HTR-8/SVneo (cell line): Measurements from ENCODE around the gene PPP2CA.
A peak's percentile ranks its signal among the peaks of the same experiment; 100 is the strongest.
"Not testable (repeated sequence)": the region's sequence is repeated elsewhere in the genome, so short reads cannot be mapped to it uniquely, and the experiment has no call there.

Source experiments
- DNase-seq: peaks from one replicate; pipeline ENCODE4 v3.0.0; 2011; ENCODE audit warnings: low spot score, mixed read lengths; ENCODE audit not compliant: insufficient read length
- FAIRE-seq: peaks from 2 replicates; lab custom pipeline; 2011; peaks lifted over from hg19 to GRCh38; lab: Jason Lieb, UNC

PPP2CA gene

GRCh38 chr5:134246771-134247427, 21.0 kb upstream of the PPP2CA start:
- no peak for FAIRE-seq
- DNase-seq = no peak

GRCh38 chr5:134245692-134246091, 19.8 kb upstream of the PPP2CA start:
- no peak for FAIRE-seq

DNA sequence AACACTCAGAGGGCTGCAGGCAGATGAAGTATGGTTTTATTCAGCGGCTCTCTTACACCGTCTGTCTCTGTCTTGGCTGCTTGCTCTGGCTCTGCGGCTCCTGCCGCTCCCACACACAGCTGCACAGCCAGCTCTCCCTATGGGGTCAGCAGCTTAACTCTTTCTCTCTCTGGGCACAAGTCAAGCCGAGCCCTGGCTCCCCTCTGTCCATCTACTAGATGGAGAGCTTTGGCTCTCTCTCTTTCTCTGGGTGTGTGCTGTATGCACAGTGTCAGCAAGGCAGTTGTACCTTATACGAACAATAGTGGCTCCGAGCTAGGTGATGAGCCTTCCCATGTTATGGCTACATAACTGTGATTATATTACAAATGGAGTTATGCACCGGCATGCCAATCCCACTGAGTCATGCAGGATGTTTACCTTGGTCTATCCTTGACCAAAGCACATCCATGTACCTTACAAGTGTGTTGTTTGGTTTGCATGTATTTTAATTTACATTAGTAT, 19.3 kb upstream of the PPP2CA start:
- DNase-seq (no peak), FAIRE-seq (peak; percentile 23)

More at GRCh38 chr5:134245692-134246091, 19.8 kb upstream of the PPP2CA start:
- DNase-seq = no peak

- no peak for DNase-seq
Observed at GRCh38 chr5:134242146-134242545, 16.3 kb upstream of the PPP2CA start.

GRCh38 chr5:134240421-134240962, 14.6 kb upstream of the PPP2CA start:
- DNase-seq = no peak
- FAIRE-seq = no peak

More at GRCh38 chr5:134242146-134242545, 16.3 kb upstream of the PPP2CA start:
- FAIRE-seq = no peak

- DNase-seq (no peak), FAIRE-seq (no peak)
Observed at GRCh38 chr5:134236820-134237219, 10.9 kb upstream of the PPP2CA start.

- DNase-seq (no peak), FAIRE-seq (no peak)
Observed at GRCh38 chr5:134236318-134236717, 10.4 kb upstream of the PPP2CA start.

DNA sequence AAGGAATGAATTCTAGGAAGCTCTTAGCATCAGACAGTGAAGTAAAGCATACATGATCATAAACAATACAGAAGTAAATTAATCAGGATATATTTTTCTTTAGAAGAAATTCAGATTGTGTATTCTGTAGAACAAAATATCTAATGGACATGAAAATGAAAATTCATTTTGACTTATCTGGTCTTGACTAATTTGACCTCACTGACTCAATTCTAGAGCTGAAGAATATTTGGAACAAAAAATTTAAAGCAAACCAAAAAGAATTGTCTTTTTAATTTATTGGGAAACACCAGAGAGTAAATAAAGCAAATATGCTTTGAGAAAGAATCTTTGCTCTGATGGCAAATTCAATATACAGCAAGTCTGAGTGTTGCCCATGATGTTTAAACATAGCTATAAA, 2.8 kb upstream of the PPP2CA start:
- DNase-seq = no peak
- no peak for FAIRE-seq

DNA sequence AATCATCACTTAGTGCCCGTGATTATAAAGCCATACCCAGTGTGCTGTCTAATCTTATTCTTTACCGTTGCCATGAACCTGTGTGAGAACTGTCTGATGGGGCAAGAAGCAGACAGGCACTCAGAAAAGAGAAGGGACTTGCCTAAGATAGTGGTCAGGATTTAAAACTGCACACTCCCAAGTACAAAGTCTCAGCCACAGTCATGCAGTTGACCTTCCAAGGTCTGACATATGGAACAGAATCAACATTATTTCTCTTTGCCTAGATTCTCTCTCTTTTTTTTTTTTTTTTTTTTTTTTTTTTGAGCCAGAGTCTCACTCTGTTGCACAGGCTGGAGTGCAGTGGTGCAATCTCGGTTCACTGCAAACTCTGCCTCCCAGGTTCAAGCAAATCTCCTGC, 1.9 kb upstream of the PPP2CA start:
- no peak for FAIRE-seq
- DNase-seq = no peak

GRCh38 chr5:134227259-134227658, 1.4 kb upstream of the PPP2CA start:
- FAIRE-seq (no peak), DNase-seq (no peak)

DNA sequence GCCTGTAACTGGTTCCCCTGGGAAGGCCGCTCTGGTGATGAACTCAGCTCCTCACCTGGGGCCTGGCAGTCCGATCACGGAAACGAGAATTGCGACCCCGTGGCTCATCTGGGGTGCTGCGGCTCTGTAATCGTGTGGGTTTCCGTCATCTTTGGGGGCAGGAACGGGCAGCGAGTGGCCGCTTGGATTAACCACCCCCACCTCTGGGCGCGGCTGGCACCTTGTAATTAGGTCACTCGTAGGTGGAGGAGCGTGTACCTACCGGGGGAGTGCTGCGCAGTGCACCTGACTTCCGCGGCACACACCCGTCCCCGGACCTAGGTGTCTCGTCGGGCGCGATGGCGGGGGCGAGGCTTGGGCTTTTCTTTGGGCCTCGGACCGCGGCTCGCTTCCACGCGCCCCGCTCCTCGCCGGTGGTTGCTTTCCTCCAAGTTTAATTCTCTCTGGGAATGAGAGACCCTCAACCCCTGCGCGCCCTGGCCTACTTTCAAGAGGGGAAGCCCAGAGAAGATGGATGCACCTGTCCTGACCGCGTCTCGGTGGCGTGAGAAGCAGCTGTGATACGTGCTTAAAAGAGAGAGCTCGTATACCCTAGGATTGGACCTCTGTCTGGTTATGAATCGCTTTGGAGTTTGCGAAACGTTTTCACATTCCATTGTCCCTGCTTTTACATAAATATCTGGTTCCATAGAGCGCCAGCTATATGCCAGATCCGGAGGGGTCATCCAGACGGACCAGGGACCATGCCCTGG, 744 bp upstream of the PPP2CA start:
- no peak for DNase-seq
- FAIRE-seq = no peak

GRCh38 chr5:134224888-134225779, 739 bp downstream of the PPP2CA start:
- no peak for FAIRE-seq
- peak; percentile 42 for DNase-seq

GRCh38 chr5:134223406-134224248, 2.2 kb downstream of the PPP2CA start:
- no peak for DNase-seq
- FAIRE-seq = no peak

GRCh38 chr5:134221690-134222089, 4.2 kb downstream of the PPP2CA start:
- DNase-seq, FAIRE-seq: not testable (repeated sequence)

GRCh38 chr5:134215757-134216156, 10.1 kb downstream of the PPP2CA start:
- FAIRE-seq = no peak
- DNase-seq = no peak

- not testable (repeated sequence) for FAIRE-seq
Observed at GRCh38 chr5:134211263-134212031, 14.4 kb downstream of the PPP2CA start.

GRCh38 chr5:134209477-134210245, 16.2 kb downstream of the PPP2CA start:
- FAIRE-seq (no peak), DNase-seq (no peak)

More at GRCh38 chr5:134211263-134212031, 14.4 kb downstream of the PPP2CA start:
- DNase-seq = not testable (repeated sequence)

GRCh38 chr5:134207696-134208095, 18.2 kb downstream of the PPP2CA start:
- no peak for DNase-seq
- FAIRE-seq = no peak
